ENCODE measurements around the gene LAMC2.

The LAMC2 gene

DNA sequence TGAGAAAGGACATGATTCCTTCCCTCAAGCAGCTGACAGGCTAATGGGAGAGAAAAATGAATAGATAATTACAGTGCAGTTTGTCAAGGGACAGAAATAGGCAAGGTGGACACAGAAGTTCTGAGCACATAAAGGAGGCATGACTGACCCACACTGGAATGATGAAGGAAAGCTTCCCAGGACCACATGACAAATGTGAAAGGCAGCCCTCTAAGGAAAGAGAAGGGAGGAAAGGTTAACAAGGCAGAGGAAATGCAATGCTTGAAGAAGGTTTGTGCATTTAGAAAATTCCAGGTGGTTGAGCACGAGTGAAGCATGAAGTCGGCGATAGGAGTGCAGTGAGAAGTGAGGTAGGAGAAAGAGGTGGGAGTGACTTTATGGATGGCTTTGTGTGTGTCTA is 37.4 kb downstream of the LAMC2 start:
- no peak for DNase-seq (ENCODE audit: low read depth)
- no peak overlapping the region for H3K4me3 ChIP-seq (replicated peaks; ENCODE audit: low read depth, low read length)
- TF ChIP-seq, protein P1, sequence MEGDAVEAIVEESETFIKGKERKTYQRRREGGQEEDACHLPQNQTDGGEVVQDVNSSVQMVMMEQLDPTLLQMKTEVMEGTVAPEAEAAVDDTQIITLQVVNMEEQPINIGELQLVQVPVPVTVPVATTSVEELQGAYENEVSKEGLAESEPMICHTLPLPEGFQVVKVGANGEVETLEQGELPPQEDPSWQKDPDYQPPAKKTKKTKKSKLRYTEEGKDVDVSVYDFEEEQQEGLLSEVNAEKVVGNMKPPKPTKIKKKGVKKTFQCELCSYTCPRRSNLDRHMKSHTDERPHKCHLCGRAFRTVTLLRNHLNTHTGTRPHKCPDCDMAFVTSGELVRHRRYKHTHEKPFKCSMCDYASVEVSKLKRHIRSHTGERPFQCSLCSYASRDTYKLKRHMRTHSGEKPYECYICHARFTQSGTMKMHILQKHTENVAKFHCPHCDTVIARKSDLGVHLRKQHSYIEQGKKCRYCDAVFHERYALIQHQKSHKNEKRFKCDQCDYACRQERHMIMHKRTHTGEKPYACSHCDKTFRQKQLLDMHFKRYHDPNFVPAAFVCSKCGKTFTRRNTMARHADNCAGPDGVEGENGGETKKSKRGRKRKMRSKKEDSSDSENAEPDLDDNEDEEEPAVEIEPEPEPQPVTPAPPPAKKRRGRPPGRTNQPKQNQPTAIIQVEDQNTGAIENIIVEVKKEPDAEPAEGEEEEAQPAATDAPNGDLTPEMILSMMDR (IDR thresholded peaks at IDR 0.05; ENCODE audit: low read length, missing control alignments), result no peak

DNA sequence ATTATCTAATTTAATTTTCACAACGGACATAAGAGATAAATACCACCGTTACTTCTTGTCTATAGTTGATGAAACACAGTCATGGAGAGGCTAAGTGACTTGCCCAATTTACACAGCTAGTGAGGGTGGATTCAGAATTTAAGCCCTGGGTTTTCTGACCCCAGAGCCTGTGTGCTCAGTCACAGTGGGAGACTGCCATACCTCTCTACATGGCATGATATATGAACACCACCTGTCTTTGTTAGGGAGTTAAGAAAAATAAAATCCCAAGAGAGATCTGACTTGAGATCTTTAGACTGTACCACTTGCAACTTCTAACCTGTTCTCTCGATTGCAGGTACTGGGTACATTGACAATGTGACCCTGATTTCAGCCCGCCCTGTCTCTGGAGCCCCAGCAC is 40.3 kb downstream of the LAMC2 start:
- no peak for DNase-seq (ENCODE audit: low read depth)
- no peak overlapping the region for H3K4me3 ChIP-seq (replicated peaks; ENCODE audit: low read depth, low read length)
- TF ChIP-seq, protein P1 (IDR thresholded peaks at IDR 0.05; ENCODE audit: low read length, missing control alignments), result no peak

DNA sequence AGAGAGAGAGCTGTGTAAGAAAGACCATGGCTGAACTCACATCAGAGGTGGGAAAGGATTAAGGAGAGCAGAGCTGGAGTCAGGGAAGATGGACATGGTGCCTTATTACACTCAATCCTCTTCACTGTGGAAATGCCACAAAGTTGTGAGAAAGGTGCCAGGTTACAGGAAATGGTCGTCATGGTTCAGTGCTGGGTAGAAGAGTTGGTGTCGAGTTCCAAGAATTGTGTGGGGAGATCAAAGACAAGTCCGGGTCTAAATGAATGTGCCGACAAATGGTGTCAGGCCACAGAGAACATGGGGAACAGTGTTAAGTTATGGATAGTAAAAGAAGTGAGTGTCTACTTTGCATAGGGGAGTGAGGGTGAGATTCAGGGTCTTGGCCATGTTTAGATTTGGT is 40.9 kb downstream of the LAMC2 start:
- H3K4me3 ChIP-seq (replicated peaks; ENCODE audit: low read depth, low read length), result no peak overlapping the region
- DNase-seq (ENCODE audit: low read depth), result no peak
- TF ChIP-seq, protein P1 (IDR thresholded peaks at IDR 0.05; ENCODE audit: low read length, missing control alignments), result no peak

DNA sequence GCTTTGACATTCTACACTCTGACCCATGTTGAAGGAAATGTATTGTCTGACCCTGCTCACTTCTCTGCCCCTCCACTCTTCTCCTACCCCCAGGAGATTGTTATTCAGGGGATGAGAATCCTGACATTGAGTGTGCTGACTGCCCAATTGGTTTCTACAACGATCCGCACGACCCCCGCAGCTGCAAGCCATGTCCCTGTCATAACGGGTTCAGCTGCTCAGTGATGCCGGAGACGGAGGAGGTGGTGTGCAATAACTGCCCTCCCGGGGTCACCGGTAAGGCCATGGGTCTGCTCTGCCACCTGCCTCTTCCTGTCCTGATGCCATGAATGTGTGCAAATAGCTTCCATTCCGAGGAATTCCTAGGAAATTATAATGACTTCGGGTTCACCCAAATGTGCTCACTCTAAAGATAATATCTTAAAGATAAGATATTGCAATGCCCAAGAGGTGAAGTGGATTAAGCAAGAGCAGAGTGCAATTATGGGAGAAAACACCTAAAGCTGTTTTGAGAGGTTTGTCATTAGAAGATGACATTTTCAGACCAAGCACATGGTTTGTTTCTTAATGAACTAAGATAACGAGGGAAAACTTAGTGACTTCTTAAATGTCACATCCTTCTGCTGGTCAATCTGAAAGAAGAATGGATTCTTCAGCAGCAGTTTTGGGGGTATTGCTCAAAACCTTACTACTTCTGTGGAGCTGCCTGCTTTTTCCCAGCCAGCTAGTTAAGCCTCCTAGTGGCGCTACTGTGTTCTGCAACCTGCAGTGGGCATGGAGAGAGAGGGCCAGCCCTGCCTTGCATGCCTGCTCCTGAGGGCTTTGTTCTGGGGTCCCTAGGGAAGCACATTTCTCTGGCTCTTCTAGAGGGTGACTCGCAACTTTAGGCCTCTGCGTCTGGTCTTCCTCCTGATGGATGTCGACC is 41.6 kb downstream of the LAMC2 start:
- DNase-seq (ENCODE audit: low read depth), result peak; percentile 70
- no peak overlapping the region for H3K4me3 ChIP-seq (replicated peaks; ENCODE audit: low read depth, low read length)
- TF ChIP-seq, protein P1 (IDR thresholded peaks at IDR 0.05; ENCODE audit: low read length, missing control alignments), result peak; percentile 90

DNA sequence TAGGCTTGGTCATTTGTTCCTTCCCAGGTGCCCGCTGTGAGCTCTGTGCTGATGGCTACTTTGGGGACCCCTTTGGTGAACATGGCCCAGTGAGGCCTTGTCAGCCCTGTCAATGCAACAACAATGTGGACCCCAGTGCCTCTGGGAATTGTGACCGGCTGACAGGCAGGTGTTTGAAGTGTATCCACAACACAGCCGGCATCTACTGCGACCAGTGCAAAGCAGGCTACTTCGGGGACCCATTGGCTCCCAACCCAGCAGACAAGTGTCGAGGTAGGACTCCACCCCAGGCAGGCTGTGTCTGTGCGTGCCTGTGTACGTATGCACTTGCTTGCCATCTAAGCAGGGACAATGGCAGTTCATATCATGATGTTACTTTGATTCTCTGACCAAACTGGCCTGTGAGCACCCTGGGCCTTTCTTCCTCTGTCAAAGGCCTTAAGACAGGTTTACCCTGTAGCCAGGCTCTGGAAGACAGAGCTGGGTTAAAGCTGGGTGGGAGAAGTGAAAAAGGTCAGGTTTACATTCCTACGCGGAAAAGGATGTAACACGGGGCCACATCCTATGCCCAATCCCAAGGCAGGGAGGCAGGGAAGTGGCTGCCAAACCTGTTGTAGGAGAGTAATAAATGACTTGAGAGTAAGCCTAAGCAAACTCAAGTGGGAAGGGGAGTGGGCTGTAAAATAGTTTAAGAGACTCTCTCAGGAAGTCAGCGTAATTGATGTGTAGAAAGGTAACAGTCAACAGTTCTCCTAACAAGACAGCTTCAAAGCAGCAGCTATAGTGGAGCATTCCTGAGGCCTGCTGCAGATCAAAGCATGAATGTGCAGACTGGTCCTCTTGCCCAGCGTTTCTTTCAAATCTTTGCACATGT is 42.5 kb downstream of the LAMC2 start:
- H3K4me3 ChIP-seq (replicated peaks; ENCODE audit: low read depth, low read length), result no peak overlapping the region
- TF ChIP-seq, protein P1 (IDR thresholded peaks at IDR 0.05; ENCODE audit: low read length, missing control alignments), result no peak
- no peak for DNase-seq (ENCODE audit: low read depth)

DNA sequence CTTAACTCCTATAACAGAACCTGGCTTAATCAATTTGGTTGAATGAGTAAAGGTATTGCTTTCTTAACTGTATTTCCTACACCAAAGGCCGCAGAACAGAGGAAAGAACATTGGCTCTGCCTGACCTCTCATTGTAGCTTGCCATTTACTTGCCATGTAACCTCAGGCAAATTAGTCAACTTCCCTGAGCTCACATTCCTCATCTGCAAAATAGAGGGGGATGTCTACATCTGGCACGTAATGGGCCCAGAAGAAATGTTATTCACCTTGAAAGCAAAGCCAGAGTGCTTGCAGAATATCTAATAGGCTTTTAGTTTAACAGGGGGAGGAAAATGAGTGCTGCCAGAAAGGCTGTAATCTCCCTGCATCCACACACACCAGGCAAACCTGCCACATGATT is 44.3 kb downstream of the LAMC2 start:
- H3K4me3 ChIP-seq (replicated peaks; ENCODE audit: low read depth, low read length), result no peak overlapping the region
- DNase-seq (ENCODE audit: low read depth), result peak; percentile 54
- TF ChIP-seq, protein P1 (IDR thresholded peaks at IDR 0.05; ENCODE audit: low read length, missing control alignments), result no peak
